22Rv1 (cell line): ENCODE results near the gene TRIM6.

Experiments used
- ZFX ChIP-seq: fragments of 450-650 bp; IDR thresholded peaks from 2 replicates; pipeline ENCODE4 v1.6.1; 2017; ENCODE audit warnings: antibody characterized with exemption, borderline replicate concordance
- TF ChIP-seq, protein P1 (sequence below): fragments of 450-650 bp; IDR thresholded peaks from 2 replicates; pipeline ENCODE4 v1.5.1; 2017; ENCODE audit warnings: mild to moderate bottlenecking

DNA sequence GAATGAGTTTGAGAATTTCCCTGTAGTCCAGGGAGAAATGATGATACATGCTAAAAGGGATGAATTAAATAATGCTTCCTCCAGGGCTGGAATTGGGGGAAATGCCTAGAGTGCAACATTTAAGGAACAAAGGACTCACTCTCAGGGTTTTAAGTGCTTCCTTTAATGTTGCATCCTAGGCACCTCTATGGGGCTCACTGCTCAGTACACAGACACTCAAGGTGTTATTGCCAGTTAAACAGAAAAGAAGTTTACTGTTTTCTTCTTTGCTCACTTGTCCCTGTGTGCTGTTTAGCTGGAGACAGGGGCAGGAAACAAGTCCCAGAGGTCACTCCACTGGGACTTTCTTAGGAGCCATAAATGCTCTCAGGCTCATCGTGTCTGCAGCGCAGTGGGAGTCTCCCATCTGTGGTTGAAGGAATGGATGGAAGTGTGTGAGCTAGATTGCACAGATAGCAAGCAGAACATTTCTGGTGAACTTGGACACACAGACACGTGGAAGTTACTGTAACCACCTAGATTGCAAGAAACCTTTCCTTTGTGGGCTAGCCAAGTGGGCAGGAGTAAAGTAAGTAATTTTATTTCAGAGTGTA lies 39.7 kb upstream of the TRIM6 start:
- TF ChIP-seq, protein P1, sequence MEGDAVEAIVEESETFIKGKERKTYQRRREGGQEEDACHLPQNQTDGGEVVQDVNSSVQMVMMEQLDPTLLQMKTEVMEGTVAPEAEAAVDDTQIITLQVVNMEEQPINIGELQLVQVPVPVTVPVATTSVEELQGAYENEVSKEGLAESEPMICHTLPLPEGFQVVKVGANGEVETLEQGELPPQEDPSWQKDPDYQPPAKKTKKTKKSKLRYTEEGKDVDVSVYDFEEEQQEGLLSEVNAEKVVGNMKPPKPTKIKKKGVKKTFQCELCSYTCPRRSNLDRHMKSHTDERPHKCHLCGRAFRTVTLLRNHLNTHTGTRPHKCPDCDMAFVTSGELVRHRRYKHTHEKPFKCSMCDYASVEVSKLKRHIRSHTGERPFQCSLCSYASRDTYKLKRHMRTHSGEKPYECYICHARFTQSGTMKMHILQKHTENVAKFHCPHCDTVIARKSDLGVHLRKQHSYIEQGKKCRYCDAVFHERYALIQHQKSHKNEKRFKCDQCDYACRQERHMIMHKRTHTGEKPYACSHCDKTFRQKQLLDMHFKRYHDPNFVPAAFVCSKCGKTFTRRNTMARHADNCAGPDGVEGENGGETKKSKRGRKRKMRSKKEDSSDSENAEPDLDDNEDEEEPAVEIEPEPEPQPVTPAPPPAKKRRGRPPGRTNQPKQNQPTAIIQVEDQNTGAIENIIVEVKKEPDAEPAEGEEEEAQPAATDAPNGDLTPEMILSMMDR, result no peak
- no peak for TF ChIP-seq ZFX
